WTC11 (cell line): ENCODE results near the gene SCAF8. TPM values are rescaled to one million over a fixed set of nuclear protein-coding genes. Genes with fewer than 3 reads are reported as not detected.

Experiments used
- ATAC-seq: fragments of 200-7000 bp; cut with Tn5 transposase; 2 replicates; pipeline ENCODE4 v1.10.0; 2021; ENCODE audit warnings: mild to moderate bottlenecking, moderate library complexity
- CTCF ChIA-PET: fragments of 300-600 bp; sonication (Branson Sonifier 250); formaldehyde crosslinking; loops from one replicate; lab custom pipeline; 2021; ENCODE audit warnings: antibody characterized with exemption; lab: Charles Lee
- POLR2A ChIA-PET: fragments of 350-600 bp; sonication (Branson Sonifier 250); formaldehyde crosslinking; loops from one replicate; lab custom pipeline; 2021; ENCODE audit warnings: antibody characterized with exemption; lab: Charles Lee
- DNase-seq: peaks from one replicate; pipeline ENCODE4 v3.0.0; 2021; ENCODE audit warnings: low spot score
- H3K27ac Mint-ChIP-seq: 2 replicates; pipeline ENCODE4 v1.8.0; 2021; ENCODE audit warnings: mixed read lengths
- H3K27me3 Mint-ChIP-seq: 2 replicates; pipeline ENCODE4 v1.8.0; 2021; ENCODE audit warnings: low read depth, mild to moderate bottlenecking, moderate library complexity, mixed read lengths
- H3K36me3 Mint-ChIP-seq: 2 replicates; pipeline ENCODE4 v1.8.0; 2021; ENCODE audit warnings: mixed read lengths
- H3K4me1 Mint-ChIP-seq: 2 replicates; pipeline ENCODE4 v1.8.0; 2022; ENCODE audit warnings: mixed read lengths
- H3K4me3 Mint-ChIP-seq: 2 replicates; pipeline ENCODE4 v1.8.0; 2021; ENCODE audit warnings: mild to moderate bottlenecking, moderate library complexity, mixed read lengths
- H3K9me3 Mint-ChIP-seq: 2 replicates; pipeline ENCODE4 v1.8.0; 2021; ENCODE audit warnings: mixed read lengths
- CREB1 ChIP-seq: sonication (generic); formaldehyde crosslinking; IDR thresholded peaks from 2 replicates; pipeline ENCODE4 v1.8.0; 2023; ENCODE audit warnings: mild to moderate bottlenecking, missing genetic modification reagents
- FOXJ3 ChIP-seq: sonication (generic); formaldehyde crosslinking; IDR thresholded peaks from 2 replicates; pipeline ENCODE4 v1.9.0; 2021; ENCODE audit warnings: missing genetic modification reagents, mild to moderate bottlenecking, borderline replicate concordance
- FOXK1 ChIP-seq: sonication (generic); formaldehyde crosslinking; IDR thresholded peaks from 2 replicates; pipeline ENCODE4 v1.8.0; 2022; ENCODE audit warnings: mild to moderate bottlenecking, moderate library complexity, missing genetic modification reagents
- GABPB1 ChIP-seq: sonication (generic); formaldehyde crosslinking; IDR thresholded peaks from 2 replicates; pipeline ENCODE4 v1.8.1; 2023; ENCODE audit warnings: mild to moderate bottlenecking, missing genetic modification reagents
- GTF2I ChIP-seq: fragments of 250-450 bp; sonication (Bioruptor Pico); conservative IDR thresholded peaks from 2 replicates; pipeline ENCODE4 v1.4.0; 2021; ENCODE audit warnings: mild to moderate bottlenecking
- HMGA2 ChIP-seq: fragments of 250-450 bp; sonication (Bioruptor Pico); IDR thresholded peaks from 2 replicates; pipeline ENCODE4 v1.4.0; 2021; ENCODE audit warnings: mild to moderate bottlenecking, moderate library complexity
- KAT7 ChIP-seq: sonication (generic); formaldehyde crosslinking; IDR thresholded peaks from 2 replicates; pipeline ENCODE4 v1.8.1; 2023; ENCODE audit warnings: missing genetic modification reagents, mild to moderate bottlenecking, borderline replicate concordance
- NFATC4 ChIP-seq: fragments of 250-450 bp; sonication (Bioruptor Pico); IDR thresholded peaks from 2 replicates; pipeline ENCODE4 v1.9.0; 2021; ENCODE audit warnings: mild to moderate bottlenecking
- NFYB ChIP-seq: sonication (generic); formaldehyde crosslinking; conservative IDR thresholded peaks from 2 replicates; pipeline ENCODE4 v1.8.0; 2022; ENCODE audit warnings: low read depth, missing genetic modification reagents
- NR1H2 ChIP-seq: sonication (generic); formaldehyde crosslinking; IDR thresholded peaks from 2 replicates; pipeline ENCODE4 v1.9.0; 2021; ENCODE audit warnings: mild to moderate bottlenecking, moderate library complexity, missing genetic modification reagents
- NR3C1 ChIP-seq: sonication (generic); formaldehyde crosslinking; conservative IDR thresholded peaks from 2 replicates; pipeline ENCODE4 v1.8.1; 2023; ENCODE audit warnings: low read depth, mild to moderate bottlenecking, missing genetic modification reagents
- OVOL2 ChIP-seq: fragments of 250-450 bp; sonication (Bioruptor Pico); IDR thresholded peaks from 2 replicates; pipeline ENCODE4 v1.9.0; 2021; ENCODE audit warnings: mild to moderate bottlenecking, borderline replicate concordance
- RELA ChIP-seq: sonication (generic); formaldehyde crosslinking; IDR thresholded peaks from 2 replicates; pipeline ENCODE4 v1.8.1; 2022; ENCODE audit warnings: missing genetic modification reagents, mild to moderate bottlenecking, borderline replicate concordance
- SOX15 ChIP-seq: fragments of 250-450 bp; sonication (Bioruptor Pico); IDR thresholded peaks from 2 replicates; pipeline ENCODE4 v1.9.0; 2021; ENCODE audit warnings: mild to moderate bottlenecking
- SP1 ChIP-seq: sonication (generic); formaldehyde crosslinking; conservative IDR thresholded peaks from 2 replicates; pipeline ENCODE4 v1.8.1; 2022; ENCODE audit warnings: missing genetic modification reagents
- ZBTB21 ChIP-seq: sonication (generic); formaldehyde crosslinking; IDR thresholded peaks from 2 replicates; pipeline ENCODE4 v1.8.1; 2023; ENCODE audit warnings: mild to moderate bottlenecking, missing genetic modification reagents, borderline replicate concordance
- ZNF219 ChIP-seq: sonication (generic); formaldehyde crosslinking; IDR thresholded peaks from 2 replicates; pipeline ENCODE4 v1.8.0; 2023; ENCODE audit warnings: missing genetic modification reagents, mild to moderate bottlenecking, borderline replicate concordance
- ZNF263 ChIP-seq: sonication (generic); formaldehyde crosslinking; IDR thresholded peaks from 2 replicates; pipeline ENCODE4 v1.8.1; 2022; ENCODE audit warnings: low read depth, mild to moderate bottlenecking, moderate library complexity, missing genetic modification reagents
- ZNF416 ChIP-seq: fragments of 250-450 bp; sonication (Bioruptor Pico); IDR thresholded peaks from 2 replicates; pipeline ENCODE4 v1.9.0; 2021; ENCODE audit warnings: mild to moderate bottlenecking, inconsistent platforms
- total RNA-seq: library from RNA; stranded (reverse); gene quantifications from 3 replicates; pipeline ENCODE4 v1.2.3, GENCODE V29; 2021
- TF ChIP-seq, protein P1 (sequence below): sonication (generic); formaldehyde crosslinking; IDR thresholded peaks from 2 replicates; pipeline ENCODE4 v1.8.1; 2023; ENCODE audit warnings: mild to moderate bottlenecking, missing genetic modification reagents
- TF ChIP-seq, protein P2 (sequence below): sonication (generic); formaldehyde crosslinking; IDR thresholded peaks from 2 replicates; pipeline ENCODE4 v1.8.0; 2022; ENCODE audit warnings: mild to moderate bottlenecking, missing genetic modification reagents
- TF ChIP-seq, protein P3 (sequence below): sonication (generic); formaldehyde crosslinking; conservative IDR thresholded peaks from 2 replicates; pipeline ENCODE4 v1.8.1; 2023; ENCODE audit warnings: mild to moderate bottlenecking, low read depth, missing genetic modification reagents, moderate library complexity
- TF ChIP-seq, protein P4 (sequence below): fragments of 200-600 bp; IDR thresholded peaks from 2 replicates; pipeline ENCODE4 v1.8.0; 2022; ENCODE audit warnings: antibody characterized with exemption
- TF ChIP-seq, protein P5 (sequence below): sonication (generic); formaldehyde crosslinking; IDR thresholded peaks from 2 replicates; pipeline ENCODE4 v1.8.1; 2023; ENCODE audit warnings: mild to moderate bottlenecking, missing genetic modification reagents, moderate library complexity
- TF ChIP-seq, protein P6 (sequence below): sonication (generic); formaldehyde crosslinking; IDR thresholded peaks from 2 replicates; pipeline ENCODE4 v1.8.0; 2023; ENCODE audit warnings: missing genetic modification reagents
- TF ChIP-seq, protein P7 (sequence below): fragments of 250-450 bp; sonication (Bioruptor Pico); IDR thresholded peaks from 2 replicates; pipeline ENCODE4 v1.9.0; 2021; ENCODE audit warnings: moderate library complexity, mild to moderate bottlenecking, inconsistent platforms, borderline replicate concordance
- TF ChIP-seq, protein P8 (sequence below): fragments of 250-450 bp; sonication (Bioruptor Pico); IDR thresholded peaks from 2 replicates; pipeline ENCODE4 v1.8.0; 2021; ENCODE audit warnings: mild to moderate bottlenecking

Gene SCAF8
- total RNA-seq, 1 experiment from 2014 or later = 40.7 TPM

DNA sequence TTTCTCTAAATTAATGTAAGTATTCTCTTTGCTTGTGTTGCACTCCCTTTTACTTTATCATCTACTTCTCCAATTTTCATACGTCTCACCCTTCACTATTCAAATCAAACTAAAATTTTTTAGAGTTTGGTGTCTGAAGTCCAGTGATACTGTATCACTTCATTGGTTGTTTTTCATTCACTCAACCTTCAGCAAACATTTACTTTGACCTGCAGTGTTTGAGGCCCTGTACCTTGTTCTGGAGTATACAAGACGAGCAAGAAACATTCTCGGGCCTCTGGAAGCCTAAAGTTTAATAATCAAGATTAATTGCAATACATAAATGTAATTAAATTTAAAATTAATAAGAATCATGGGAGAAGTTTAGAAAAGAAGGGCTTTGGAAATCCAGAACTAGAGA, 64.6 kb downstream of the SCAF8 start:
- no peaks in the 10 kb centered on the region for H3K4me1 Mint-ChIP-seq
- H3K4me3 Mint-ChIP-seq = no peak overlapping the region
- POLR2A ChIA-PET = no interaction called here
- CTCF ChIA-PET = no interaction called here
- TF ChIP-seq ZNF416 (CRISPR knock-in tag) (no peak), NFATC4 (no peak), NFYB (CRISPR knock-in tag) (no peak), CREB1 (CRISPR knock-in tag) (no peak), NR1H2 (no peak), GTF2I (no peak), HMGA2 (CRISPR knock-in tag) (no peak), RELA (no peak), KAT7 (no peak), ZNF263 (no peak), FOXJ3 (no peak), ZBTB21 (no peak)
- TF ChIP-seq, all 79 proteins: peak for 0
- no peak for DNase-seq
- Mint-ChIP-seq H3K9me3 (no peaks in the 10 kb centered on the region), H3K27me3 (no peaks in the 10 kb centered on the region), H3K27ac (no peak overlapping the region), H3K36me3 (peaks cover 30% of the 10 kb centered on the region)
- ATAC-seq = no peak

DNA sequence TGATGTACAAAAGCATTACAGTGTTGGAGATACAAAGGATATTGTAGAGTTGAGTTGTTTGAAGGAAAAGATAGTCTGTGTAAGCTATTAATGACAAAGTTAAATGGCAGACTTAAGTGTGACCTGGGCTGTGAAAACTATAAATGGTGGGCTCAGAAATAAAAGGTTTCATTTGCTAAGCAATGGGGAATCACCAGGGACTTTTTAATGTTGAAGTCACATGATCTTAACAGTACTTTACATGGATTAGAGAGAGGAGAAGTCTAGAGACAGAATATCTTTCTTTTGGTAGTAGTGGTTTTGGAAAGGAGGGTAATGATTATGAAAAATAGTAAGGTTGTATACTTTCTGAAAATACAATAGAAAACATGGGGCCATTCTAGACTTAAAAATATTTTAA, 67.1 kb downstream of the SCAF8 start:
- H3K36me3 Mint-ChIP-seq = peaks cover 31% of the 10 kb centered on the region
- no peaks in the 10 kb centered on the region for H3K9me3 Mint-ChIP-seq
- ATAC-seq = no peak
- TF ChIP-seq, protein P1, sequence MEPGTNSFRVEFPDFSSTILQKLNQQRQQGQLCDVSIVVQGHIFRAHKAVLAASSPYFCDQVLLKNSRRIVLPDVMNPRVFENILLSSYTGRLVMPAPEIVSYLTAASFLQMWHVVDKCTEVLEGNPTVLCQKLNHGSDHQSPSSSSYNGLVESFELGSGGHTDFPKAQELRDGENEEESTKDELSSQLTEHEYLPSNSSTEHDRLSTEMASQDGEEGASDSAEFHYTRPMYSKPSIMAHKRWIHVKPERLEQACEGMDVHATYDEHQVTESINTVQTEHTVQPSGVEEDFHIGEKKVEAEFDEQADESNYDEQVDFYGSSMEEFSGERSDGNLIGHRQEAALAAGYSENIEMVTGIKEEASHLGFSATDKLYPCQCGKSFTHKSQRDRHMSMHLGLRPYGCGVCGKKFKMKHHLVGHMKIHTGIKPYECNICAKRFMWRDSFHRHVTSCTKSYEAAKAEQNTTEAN (CRISPR knock-in tag) = no peak
- TF ChIP-seq GABPB1 (CRISPR knock-in tag) (no peak), CREB1 (CRISPR knock-in tag) (no peak), NFATC4 (no peak), FOXK1 (CRISPR knock-in tag) (no peak), OVOL2 (no peak), SOX15 (CRISPR knock-in tag) (no peak), SP1 (CRISPR knock-in tag) (no peak), NR3C1 (CRISPR knock-in tag) (no peak), ZNF219 (CRISPR knock-in tag) (no peak), FOXJ3 (no peak)
- TF ChIP-seq, protein P2, sequence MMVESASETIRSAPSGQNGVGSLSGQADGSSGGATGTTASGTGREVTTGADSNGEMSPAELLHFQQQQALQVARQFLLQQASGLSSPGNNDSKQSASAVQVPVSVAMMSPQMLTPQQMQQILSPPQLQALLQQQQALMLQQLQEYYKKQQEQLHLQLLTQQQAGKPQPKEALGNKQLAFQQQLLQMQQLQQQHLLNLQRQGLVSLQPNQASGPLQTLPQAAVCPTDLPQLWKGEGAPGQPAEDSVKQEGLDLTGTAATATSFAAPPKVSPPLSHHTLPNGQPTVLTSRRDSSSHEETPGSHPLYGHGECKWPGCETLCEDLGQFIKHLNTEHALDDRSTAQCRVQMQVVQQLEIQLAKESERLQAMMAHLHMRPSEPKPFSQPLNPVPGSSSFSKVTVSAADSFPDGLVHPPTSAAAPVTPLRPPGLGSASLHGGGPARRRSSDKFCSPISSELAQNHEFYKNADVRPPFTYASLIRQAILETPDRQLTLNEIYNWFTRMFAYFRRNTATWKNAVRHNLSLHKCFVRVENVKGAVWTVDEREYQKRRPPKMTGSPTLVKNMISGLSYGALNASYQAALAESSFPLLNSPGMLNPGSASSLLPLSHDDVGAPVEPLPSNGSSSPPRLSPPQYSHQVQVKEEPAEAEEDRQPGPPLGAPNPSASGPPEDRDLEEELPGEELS (CRISPR knock-in tag) = no peak
- TF ChIP-seq, protein P3, sequence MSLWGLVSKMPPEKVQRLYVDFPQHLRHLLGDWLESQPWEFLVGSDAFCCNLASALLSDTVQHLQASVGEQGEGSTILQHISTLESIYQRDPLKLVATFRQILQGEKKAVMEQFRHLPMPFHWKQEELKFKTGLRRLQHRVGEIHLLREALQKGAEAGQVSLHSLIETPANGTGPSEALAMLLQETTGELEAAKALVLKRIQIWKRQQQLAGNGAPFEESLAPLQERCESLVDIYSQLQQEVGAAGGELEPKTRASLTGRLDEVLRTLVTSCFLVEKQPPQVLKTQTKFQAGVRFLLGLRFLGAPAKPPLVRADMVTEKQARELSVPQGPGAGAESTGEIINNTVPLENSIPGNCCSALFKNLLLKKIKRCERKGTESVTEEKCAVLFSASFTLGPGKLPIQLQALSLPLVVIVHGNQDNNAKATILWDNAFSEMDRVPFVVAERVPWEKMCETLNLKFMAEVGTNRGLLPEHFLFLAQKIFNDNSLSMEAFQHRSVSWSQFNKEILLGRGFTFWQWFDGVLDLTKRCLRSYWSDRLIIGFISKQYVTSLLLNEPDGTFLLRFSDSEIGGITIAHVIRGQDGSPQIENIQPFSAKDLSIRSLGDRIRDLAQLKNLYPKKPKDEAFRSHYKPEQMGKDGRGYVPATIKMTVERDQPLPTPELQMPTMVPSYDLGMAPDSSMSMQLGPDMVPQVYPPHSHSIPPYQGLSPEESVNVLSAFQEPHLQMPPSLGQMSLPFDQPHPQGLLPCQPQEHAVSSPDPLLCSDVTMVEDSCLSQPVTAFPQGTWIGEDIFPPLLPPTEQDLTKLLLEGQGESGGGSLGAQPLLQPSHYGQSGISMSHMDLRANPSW = no peak
- TF ChIP-seq, protein P4, sequence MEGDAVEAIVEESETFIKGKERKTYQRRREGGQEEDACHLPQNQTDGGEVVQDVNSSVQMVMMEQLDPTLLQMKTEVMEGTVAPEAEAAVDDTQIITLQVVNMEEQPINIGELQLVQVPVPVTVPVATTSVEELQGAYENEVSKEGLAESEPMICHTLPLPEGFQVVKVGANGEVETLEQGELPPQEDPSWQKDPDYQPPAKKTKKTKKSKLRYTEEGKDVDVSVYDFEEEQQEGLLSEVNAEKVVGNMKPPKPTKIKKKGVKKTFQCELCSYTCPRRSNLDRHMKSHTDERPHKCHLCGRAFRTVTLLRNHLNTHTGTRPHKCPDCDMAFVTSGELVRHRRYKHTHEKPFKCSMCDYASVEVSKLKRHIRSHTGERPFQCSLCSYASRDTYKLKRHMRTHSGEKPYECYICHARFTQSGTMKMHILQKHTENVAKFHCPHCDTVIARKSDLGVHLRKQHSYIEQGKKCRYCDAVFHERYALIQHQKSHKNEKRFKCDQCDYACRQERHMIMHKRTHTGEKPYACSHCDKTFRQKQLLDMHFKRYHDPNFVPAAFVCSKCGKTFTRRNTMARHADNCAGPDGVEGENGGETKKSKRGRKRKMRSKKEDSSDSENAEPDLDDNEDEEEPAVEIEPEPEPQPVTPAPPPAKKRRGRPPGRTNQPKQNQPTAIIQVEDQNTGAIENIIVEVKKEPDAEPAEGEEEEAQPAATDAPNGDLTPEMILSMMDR = no peak
- TF ChIP-seq, protein P5, sequence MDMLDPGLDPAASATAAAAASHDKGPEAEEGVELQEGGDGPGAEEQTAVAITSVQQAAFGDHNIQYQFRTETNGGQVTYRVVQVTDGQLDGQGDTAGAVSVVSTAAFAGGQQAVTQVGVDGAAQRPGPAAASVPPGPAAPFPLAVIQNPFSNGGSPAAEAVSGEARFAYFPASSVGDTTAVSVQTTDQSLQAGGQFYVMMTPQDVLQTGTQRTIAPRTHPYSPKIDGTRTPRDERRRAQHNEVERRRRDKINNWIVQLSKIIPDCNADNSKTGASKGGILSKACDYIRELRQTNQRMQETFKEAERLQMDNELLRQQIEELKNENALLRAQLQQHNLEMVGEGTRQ (CRISPR knock-in tag) = no peak
- TF ChIP-seq, protein P6, sequence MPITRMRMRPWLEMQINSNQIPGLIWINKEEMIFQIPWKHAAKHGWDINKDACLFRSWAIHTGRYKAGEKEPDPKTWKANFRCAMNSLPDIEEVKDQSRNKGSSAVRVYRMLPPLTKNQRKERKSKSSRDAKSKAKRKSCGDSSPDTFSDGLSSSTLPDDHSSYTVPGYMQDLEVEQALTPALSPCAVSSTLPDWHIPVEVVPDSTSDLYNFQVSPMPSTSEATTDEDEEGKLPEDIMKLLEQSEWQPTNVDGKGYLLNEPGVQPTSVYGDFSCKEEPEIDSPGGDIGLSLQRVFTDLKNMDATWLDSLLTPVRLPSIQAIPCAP (CRISPR knock-in tag) = no peak
- TF ChIP-seq, protein P7, sequence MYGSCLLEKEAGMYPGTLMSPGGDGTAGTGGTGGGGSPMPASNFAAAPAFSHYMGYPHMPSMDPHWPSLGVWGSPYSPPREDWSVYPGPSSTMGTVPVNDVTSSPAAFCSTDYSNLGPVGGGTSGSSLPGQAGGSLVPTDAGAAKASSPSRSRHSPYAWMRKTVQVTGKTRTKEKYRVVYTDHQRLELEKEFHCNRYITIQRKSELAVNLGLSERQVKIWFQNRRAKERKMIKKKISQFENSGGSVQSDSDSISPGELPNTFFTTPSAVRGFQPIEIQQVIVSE (CRISPR knock-in tag) = no peak
- TF ChIP-seq, protein P8, sequence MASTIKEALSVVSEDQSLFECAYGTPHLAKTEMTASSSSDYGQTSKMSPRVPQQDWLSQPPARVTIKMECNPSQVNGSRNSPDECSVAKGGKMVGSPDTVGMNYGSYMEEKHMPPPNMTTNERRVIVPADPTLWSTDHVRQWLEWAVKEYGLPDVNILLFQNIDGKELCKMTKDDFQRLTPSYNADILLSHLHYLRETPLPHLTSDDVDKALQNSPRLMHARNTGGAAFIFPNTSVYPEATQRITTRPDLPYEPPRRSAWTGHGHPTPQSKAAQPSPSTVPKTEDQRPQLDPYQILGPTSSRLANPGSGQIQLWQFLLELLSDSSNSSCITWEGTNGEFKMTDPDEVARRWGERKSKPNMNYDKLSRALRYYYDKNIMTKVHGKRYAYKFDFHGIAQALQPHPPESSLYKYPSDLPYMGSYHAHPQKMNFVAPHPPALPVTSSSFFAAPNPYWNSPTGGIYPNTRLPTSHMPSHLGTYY (CRISPR knock-in tag) = no peak

More for the DNA sequence above, 67.1 kb downstream of the SCAF8 start:
- ChIA-PET POLR2A (no interaction called here), CTCF (interaction anchor here (2.2 kb wide), 1 partner anchor 125 kb away, joined by 8 read pairs; no protein-coding TSS in a partner anchor)
- Mint-ChIP-seq H3K4me3 (no peak overlapping the region), H3K4me1 (no peaks in the 10 kb centered on the region), H3K27me3 (no peaks in the 10 kb centered on the region), H3K27ac (peak overlapping the region; percentile 43; the same call in 1 of the 2 replicates)
- DNase-seq = no peak
